Measurements from ENCODE around the gene UBTD1.

Gene UBTD1

DNA sequence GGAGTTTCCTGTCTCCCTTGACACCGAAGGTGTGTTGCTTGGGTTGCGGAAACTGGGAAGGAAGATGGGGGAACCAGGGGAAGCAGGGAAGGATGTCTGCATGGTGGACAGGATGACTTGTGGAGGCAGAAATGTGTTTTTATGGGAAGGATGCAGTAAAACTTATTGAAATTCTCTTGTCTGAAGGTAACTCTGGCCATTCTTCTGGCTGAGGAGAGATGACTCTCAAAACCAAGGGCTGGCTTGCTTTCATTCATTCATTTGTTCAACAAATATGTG lies 1.5 kb downstream of the UBTD1 start:
- H3K27me3 ChIP-seq (ENCODE audit: control insufficient read depth in 1 of 2, insufficient read depth in 2 of 2, low read length in 2 of 2) = no peaks in the 10 kb centered on the region
- peaks cover 17% of the 10 kb centered on the region for H3K4me1 ChIP-seq (ENCODE audit: control insufficient read depth, insufficient read depth, low read length)
- H3K9ac ChIP-seq (ENCODE audit: low read length in 2 of 2) = peak overlapping the region; percentile 13 to 91
- no peaks in the 10 kb centered on the region for H3K9me3 ChIP-seq (ENCODE audit: control insufficient read depth in 2 of 2, low read length in 2 of 2)
- H3K4me3 ChIP-seq (ENCODE audit: low read length in 2 of 2) = peak overlapping the region; percentile 66 to 99
- no peak overlapping the region for H3K27ac ChIP-seq (ENCODE audit: low read length)
- H3K36me3 ChIP-seq (ENCODE audit: control insufficient read depth in 2 of 2, insufficient read depth in 2 of 2, low read length in 2 of 2) = no peaks in the 10 kb centered on the region

DNA sequence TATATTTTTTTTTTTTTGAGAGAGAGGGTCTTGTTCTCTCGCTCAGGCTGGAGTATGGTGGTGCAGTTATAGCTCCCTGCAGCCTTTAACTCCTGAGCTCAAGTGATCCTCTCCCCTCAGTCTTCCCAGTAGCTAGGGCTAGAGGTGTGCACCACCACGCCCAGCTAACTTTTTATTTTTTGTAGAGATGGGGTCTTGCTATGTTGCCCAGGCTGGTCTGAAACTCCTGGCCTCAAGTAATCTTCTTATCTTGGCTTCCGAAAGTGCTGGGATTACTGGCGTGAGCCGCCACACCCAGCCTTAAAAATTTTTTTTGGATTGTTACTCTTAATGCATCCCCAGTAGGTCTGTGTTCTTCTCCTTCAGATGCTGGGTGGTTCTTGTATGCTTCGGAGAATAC lies 4.2 kb downstream of the UBTD1 start:
- Histone ChIP-seq H3K9ac (ENCODE audit: low read length in 2 of 2) (no peak overlapping the region), H3K27me3 (ENCODE audit: control insufficient read depth in 1 of 2, insufficient read depth in 2 of 2, low read length in 2 of 2) (no peaks in the 10 kb centered on the region), H3K4me1 (ENCODE audit: control insufficient read depth, insufficient read depth, low read length) (peaks cover 10% of the 10 kb centered on the region), H3K36me3 (ENCODE audit: control insufficient read depth in 2 of 2, insufficient read depth in 2 of 2, low read length in 2 of 2) (no peaks in the 10 kb centered on the region), H3K9me3 (ENCODE audit: control insufficient read depth in 2 of 2, low read length in 2 of 2) (no peaks in the 10 kb centered on the region), H3K4me3 (ENCODE audit: low read length in 2 of 2) (no peak overlapping the region), H3K27ac (ENCODE audit: low read length) (no peak overlapping the region)

DNA sequence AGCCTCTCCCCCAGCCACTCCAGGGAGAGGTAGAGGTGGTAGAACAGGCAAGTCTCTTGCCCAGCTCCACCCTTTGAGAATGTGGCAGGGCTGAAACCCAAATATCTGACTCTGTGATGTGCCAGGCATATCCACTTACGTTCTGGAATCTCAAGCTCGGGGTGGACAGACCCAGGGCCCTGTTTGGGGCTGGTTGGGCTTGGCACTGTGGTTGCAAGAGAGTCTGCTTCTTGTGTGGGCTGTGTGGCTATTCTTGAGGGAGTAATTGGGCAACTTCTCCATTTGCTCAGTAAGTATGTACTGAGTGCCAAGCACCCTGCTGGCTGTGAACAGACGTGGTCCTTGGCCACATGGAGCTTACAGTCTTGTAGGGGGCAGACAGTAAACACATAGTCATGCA lies 4.7 kb downstream of the UBTD1 start:
- Histone ChIP-seq H3K9me3 (ENCODE audit: control insufficient read depth in 2 of 2, low read length in 2 of 2) (no peaks in the 10 kb centered on the region), H3K36me3 (ENCODE audit: control insufficient read depth in 2 of 2, insufficient read depth in 2 of 2, low read length in 2 of 2) (no peaks in the 10 kb centered on the region), H3K27ac (ENCODE audit: low read length) (no peak overlapping the region), H3K4me3 (ENCODE audit: low read length in 2 of 2) (no peak overlapping the region), H3K9ac (ENCODE audit: low read length in 2 of 2) (no peak overlapping the region), H3K27me3 (ENCODE audit: control insufficient read depth in 1 of 2, insufficient read depth in 2 of 2, low read length in 2 of 2) (no peaks in the 10 kb centered on the region), H3K4me1 (ENCODE audit: control insufficient read depth, insufficient read depth, low read length) (peaks cover 10% of the 10 kb centered on the region)

DNA sequence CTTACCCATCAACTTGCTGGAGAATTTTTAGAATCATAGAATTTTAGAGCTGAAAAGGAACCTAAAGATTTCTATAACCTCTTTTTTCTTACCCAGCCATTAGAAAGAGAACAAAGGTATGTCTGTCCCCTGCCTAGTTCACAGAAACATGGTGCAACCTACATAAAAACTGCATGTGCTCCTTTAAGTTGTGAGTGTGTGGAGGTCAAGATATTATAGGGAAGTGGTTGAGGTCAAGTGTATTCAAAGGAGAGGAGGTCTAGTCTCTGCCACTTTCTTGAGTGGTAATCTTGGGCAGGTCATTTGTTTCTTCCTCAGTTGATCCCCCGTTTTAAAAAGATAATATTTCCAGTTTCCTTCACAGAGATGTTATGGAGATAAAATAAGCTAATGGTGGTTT lies 6.4 kb downstream of the UBTD1 start:
- Histone ChIP-seq H3K4me1 (ENCODE audit: control insufficient read depth, insufficient read depth, low read length) (peaks cover 4% of the 10 kb centered on the region), H3K9ac (ENCODE audit: low read length in 2 of 2) (no peak overlapping the region), H3K9me3 (ENCODE audit: control insufficient read depth in 2 of 2, low read length in 2 of 2) (no peaks in the 10 kb centered on the region), H3K27me3 (ENCODE audit: control insufficient read depth in 1 of 2, insufficient read depth in 2 of 2, low read length in 2 of 2) (no peaks in the 10 kb centered on the region), H3K27ac (ENCODE audit: low read length) (no peak overlapping the region), H3K4me3 (ENCODE audit: low read length in 2 of 2) (no peak overlapping the region), H3K36me3 (ENCODE audit: control insufficient read depth in 2 of 2, insufficient read depth in 2 of 2, low read length in 2 of 2) (no peaks in the 10 kb centered on the region)

DNA sequence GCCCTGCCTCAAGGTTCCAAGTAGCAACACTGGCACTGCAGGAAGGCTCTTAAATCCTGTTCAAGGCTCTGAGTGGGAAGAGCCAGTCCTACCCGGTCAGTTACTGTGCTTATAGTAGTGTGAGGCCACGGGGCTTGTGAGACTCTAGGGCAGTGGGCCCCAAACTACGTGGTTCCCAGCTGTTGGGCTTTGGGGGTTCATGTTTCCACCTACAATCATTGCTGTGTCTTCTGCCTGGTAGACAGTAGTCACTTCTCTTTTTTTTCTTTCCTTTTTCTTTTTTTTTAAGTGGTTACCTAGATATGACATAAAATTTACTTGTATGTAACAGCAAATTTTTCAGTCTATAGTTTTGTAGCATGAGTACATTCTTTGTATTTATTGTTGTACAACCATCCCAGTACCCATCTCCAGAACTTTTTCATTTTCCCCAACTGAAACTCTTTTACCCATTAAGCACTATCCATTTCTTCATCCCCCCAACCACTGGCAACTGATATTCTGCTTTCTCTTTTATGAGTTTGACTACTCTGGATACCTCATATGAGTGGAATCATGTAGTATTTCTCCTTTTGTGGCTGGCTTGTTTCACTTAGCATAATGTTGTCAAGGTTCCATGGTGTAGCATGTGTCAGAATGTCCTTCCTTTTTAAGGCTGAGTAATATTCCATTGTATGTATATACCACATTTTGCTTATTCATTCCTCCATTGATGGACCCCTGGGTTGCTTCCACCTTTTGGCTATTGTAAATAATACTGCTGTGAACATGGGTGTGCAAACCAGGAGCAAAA lies 7.7 kb downstream of the UBTD1 start:
- Histone ChIP-seq H3K9ac (ENCODE audit: low read length in 2 of 2) (no peak overlapping the region), H3K4me3 (ENCODE audit: low read length in 2 of 2) (no peak overlapping the region)

DNA sequence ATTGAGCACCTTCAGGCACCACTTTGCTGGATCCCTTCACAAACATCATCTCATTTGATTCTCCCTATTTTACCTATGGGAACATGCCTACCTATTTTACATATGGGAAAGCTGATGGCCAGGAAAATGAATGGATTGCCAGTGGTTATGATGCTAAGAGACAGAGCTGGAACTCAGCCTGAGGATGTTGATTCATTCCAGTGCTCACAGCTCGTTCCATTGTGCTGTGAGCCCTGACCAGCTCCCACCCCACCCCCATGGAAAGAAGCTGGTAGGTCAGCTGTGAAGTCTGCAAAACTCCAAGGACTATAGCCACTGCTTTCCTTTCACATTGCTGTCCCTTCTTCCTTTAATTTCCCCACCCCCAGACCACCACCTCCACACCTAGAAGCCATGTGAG lies 9.6 kb downstream of the UBTD1 start:
- no peak overlapping the region for H3K27ac ChIP-seq (ENCODE audit: low read length)
- no peaks in the 10 kb centered on the region for H3K27me3 ChIP-seq (ENCODE audit: control insufficient read depth in 1 of 2, insufficient read depth in 2 of 2, low read length in 2 of 2)
- H3K36me3 ChIP-seq (ENCODE audit: control insufficient read depth in 2 of 2, insufficient read depth in 2 of 2, low read length in 2 of 2) = no peaks in the 10 kb centered on the region
- no peak overlapping the region for H3K4me3 ChIP-seq (ENCODE audit: low read length in 2 of 2)
- no peaks in the 10 kb centered on the region for H3K9me3 ChIP-seq (ENCODE audit: control insufficient read depth in 2 of 2, low read length in 2 of 2)
- no peak overlapping the region for H3K9ac ChIP-seq (ENCODE audit: low read length in 2 of 2)
- H3K4me1 ChIP-seq (ENCODE audit: control insufficient read depth, insufficient read depth, low read length) = peaks cover 11% of the 10 kb centered on the region

More for the DNA sequence above, 7.7 kb downstream of the UBTD1 start:
- H3K4me1 ChIP-seq (ENCODE audit: control insufficient read depth, insufficient read depth, low read length) = no peaks in the 10 kb centered on the region
- no peak overlapping the region for H3K27ac ChIP-seq (ENCODE audit: low read length)
- no peaks in the 10 kb centered on the region for H3K36me3 ChIP-seq (ENCODE audit: control insufficient read depth in 2 of 2, insufficient read depth in 2 of 2, low read length in 2 of 2)
- H3K9me3 ChIP-seq (ENCODE audit: control insufficient read depth in 2 of 2, low read length in 2 of 2) = no peaks in the 10 kb centered on the region
- H3K27me3 ChIP-seq (ENCODE audit: control insufficient read depth in 1 of 2, insufficient read depth in 2 of 2, low read length in 2 of 2) = no peaks in the 10 kb centered on the region

DNA sequence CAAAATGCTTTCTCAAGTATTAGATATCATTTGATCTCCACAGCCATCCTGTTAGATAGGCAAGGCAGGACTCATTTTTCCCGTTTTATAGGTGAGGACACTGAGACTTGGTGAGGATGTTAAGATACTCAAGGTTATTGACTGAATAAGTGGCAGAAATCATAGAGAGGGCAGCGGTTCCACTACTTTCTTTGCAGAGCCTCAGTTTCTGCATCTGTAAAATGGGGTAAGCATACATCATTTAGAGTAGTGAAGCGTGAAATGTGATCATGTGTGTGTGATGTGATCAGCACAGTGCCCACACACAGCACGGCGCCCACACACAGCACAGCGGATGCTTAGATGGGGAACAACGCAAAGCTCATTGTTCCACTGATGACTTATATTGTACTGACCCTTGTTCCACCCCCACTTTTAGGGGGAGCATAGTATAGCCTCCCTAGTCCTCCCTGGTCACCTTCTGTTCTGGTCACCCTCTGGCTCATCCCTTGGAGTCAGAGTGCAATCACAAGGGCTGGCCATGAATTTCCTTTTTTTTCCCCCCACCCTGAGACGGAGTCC lies 10.5 kb downstream of the UBTD1 start:
- H3K36me3 ChIP-seq (ENCODE audit: control insufficient read depth in 2 of 2, insufficient read depth in 2 of 2, low read length in 2 of 2) = no peaks in the 10 kb centered on the region
- H3K27ac ChIP-seq (ENCODE audit: low read length) = no peak overlapping the region
- H3K9me3 ChIP-seq (ENCODE audit: control insufficient read depth in 2 of 2, low read length in 2 of 2) = no peaks in the 10 kb centered on the region
- no peaks in the 10 kb centered on the region for H3K27me3 ChIP-seq (ENCODE audit: control insufficient read depth in 1 of 2, insufficient read depth in 2 of 2, low read length in 2 of 2)
- peaks cover 11% of the 10 kb centered on the region for H3K4me1 ChIP-seq (ENCODE audit: control insufficient read depth, insufficient read depth, low read length)
- no peak overlapping the region for H3K9ac ChIP-seq (ENCODE audit: low read length in 2 of 2)
- no peak overlapping the region for H3K4me3 ChIP-seq (ENCODE audit: low read length in 2 of 2)

DNA sequence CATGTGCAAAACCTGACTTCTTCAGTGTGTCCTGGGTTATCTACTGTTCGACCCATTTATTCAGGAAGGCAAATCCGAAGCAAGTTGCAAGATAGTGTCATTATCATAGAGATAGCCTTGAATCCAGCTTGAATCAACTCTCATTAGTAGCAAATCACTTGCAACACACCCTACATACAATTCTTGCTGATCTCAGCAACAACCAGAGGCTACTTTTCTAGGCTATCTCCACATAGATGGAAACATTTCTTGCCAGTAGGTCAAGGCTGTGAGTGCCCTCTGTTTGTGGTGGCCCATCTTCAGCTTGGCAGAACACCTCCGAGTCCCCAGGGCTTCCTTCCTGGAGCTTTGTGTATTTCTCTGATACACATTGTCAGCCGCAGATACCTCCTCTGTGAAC lies 12.0 kb downstream of the UBTD1 start:
- Histone ChIP-seq H3K9me3 (ENCODE audit: control insufficient read depth in 2 of 2, low read length in 2 of 2) (no peaks in the 10 kb centered on the region), H3K27ac (ENCODE audit: low read length) (no peak overlapping the region), H3K9ac (ENCODE audit: low read length in 2 of 2) (no peak overlapping the region), H3K4me1 (ENCODE audit: control insufficient read depth, insufficient read depth, low read length) (peaks cover 11% of the 10 kb centered on the region), H3K36me3 (ENCODE audit: control insufficient read depth in 2 of 2, insufficient read depth in 2 of 2, low read length in 2 of 2) (no peaks in the 10 kb centered on the region), H3K4me3 (ENCODE audit: low read length in 2 of 2) (no peak overlapping the region), H3K27me3 (ENCODE audit: control insufficient read depth in 1 of 2, insufficient read depth in 2 of 2, low read length in 2 of 2) (no peaks in the 10 kb centered on the region)

DNA sequence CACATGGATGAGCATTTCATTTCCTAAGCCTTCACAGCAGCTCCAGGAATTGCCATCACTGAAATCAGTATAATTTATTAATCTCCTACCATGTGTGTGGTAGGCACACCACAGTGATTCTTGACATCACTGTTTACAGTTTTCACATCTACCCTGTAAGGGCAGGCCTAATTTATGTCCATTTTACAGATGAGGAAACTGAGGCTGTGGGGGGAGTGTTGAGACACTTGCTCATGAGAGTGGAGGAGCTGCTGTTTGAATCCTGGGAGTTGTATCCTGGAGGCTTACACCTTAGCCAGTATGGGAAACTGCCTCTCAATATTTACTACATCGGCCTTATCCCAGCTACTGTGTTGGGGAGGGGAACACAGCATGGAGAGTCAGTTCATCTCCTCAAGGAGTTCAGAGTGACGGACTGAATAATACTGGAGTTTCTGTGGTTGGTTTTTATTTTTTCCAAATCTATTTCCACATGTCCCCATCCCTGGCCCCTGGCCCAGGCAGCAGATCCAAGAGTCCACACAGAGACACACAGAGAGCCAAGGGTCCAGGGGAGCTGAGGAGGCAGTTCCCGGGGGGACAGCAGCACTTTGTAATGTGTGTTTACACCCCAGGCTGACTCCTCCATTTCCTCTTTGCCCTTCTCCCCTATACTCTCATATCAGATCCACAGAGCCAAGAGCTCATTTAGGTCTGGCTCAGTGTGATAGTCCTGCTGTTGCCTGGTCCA lies 13.2 kb downstream of the UBTD1 start:
- Histone ChIP-seq H3K27me3 (ENCODE audit: control insufficient read depth in 1 of 2, insufficient read depth in 2 of 2, low read length in 2 of 2) (no peaks in the 10 kb centered on the region), H3K4me3 (ENCODE audit: low read length in 2 of 2) (no peak overlapping the region), H3K36me3 (ENCODE audit: control insufficient read depth in 2 of 2, insufficient read depth in 2 of 2, low read length in 2 of 2) (no peaks in the 10 kb centered on the region), H3K9me3 (ENCODE audit: control insufficient read depth in 2 of 2, low read length in 2 of 2) (no peaks in the 10 kb centered on the region), H3K4me1 (ENCODE audit: control insufficient read depth, insufficient read depth, low read length) (peaks cover 11% of the 10 kb centered on the region), H3K27ac (ENCODE audit: low read length) (no peak overlapping the region), H3K9ac (ENCODE audit: low read length in 2 of 2) (no peak overlapping the region)

DNA sequence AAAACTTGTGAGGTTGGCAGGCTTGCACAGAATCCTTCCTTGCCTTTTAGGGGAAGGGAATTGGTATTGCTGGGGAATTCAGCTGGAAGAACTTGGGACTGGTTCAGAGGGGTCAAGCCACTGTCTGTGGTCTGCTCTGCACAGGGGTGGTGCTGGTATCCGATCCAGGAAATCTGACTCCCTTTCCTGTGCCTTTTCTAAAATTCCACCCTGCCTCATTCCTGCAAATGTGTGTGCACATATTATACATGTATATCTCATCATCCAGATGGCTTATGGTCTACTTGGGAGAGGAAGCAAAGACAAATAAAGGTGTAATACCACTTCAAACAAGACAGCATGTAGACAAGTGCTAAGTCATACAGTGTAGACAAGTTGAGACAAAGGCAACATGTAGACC lies 14.3 kb downstream of the UBTD1 start:
- H3K36me3 ChIP-seq (ENCODE audit: control insufficient read depth in 2 of 2, insufficient read depth in 2 of 2, low read length in 2 of 2) = no peaks in the 10 kb centered on the region
- H3K27me3 ChIP-seq (ENCODE audit: control insufficient read depth in 1 of 2, insufficient read depth in 2 of 2, low read length in 2 of 2) = no peaks in the 10 kb centered on the region
- no peak overlapping the region for H3K27ac ChIP-seq (ENCODE audit: low read length)
- H3K9ac ChIP-seq (ENCODE audit: low read length in 2 of 2) = no peak overlapping the region
- no peak overlapping the region for H3K4me3 ChIP-seq (ENCODE audit: low read length in 2 of 2)
- H3K4me1 ChIP-seq (ENCODE audit: control insufficient read depth, insufficient read depth, low read length) = peaks cover 17% of the 10 kb centered on the region
- no peaks in the 10 kb centered on the region for H3K9me3 ChIP-seq (ENCODE audit: control insufficient read depth in 2 of 2, low read length in 2 of 2)

DNA sequence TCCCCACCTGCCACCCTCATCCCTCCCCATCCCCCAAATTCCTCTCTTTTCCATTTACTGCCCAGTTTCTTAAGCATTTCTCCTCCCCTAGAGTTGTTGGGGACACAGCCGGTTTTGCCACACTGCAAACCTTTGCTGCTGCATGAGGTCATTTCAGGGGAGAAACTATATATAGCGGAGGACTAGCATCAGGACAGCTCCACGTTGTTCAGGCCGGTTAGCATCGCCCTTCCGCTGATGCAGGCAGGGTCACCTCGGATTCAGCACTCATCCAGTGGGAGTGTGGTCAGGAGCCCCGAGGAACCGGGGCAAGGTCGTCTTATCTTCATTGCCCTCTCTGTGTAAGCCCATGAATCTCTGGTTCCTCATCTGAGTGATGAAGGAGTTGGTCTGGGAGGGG lies 15.6 kb downstream of the UBTD1 start:
- Histone ChIP-seq H3K9me3 (ENCODE audit: control insufficient read depth in 2 of 2, low read length in 2 of 2) (no peaks in the 10 kb centered on the region), H3K9ac (ENCODE audit: low read length in 2 of 2) (no peak overlapping the region), H3K27me3 (ENCODE audit: control insufficient read depth in 1 of 2, insufficient read depth in 2 of 2, low read length in 2 of 2) (no peaks in the 10 kb centered on the region), H3K27ac (ENCODE audit: low read length) (no peak overlapping the region), H3K4me3 (ENCODE audit: low read length in 2 of 2) (no peak overlapping the region), H3K36me3 (ENCODE audit: control insufficient read depth in 2 of 2, insufficient read depth in 2 of 2, low read length in 2 of 2) (no peaks in the 10 kb centered on the region), H3K4me1 (ENCODE audit: control insufficient read depth, insufficient read depth, low read length) (peaks cover 24% of the 10 kb centered on the region)
